Stimulated activated CD4-positive, alpha-beta T cell treated with anti-CD3 and anti-CD28 coated beads, Interleukin-12 subunit alpha, Interleukin-12 subunit beta, amount 100 ng/mL, for 48 hours (primary cell): ENCODE data around the gene PAX8.

Experiments
- DNase-seq, 3 donors: peaks; one replicate each; pipeline ENCODE4 v3.0.0-alpha.2; 2020; ENCODE audit warnings: low read depth in 2 of 3, low spot score in 1 of 3

Gene PAX8

GRCh38 chr2:113209011-113209645 is 69.6 kb downstream of the PAX8 start:
- DNase-seq, result no peak

DNA sequence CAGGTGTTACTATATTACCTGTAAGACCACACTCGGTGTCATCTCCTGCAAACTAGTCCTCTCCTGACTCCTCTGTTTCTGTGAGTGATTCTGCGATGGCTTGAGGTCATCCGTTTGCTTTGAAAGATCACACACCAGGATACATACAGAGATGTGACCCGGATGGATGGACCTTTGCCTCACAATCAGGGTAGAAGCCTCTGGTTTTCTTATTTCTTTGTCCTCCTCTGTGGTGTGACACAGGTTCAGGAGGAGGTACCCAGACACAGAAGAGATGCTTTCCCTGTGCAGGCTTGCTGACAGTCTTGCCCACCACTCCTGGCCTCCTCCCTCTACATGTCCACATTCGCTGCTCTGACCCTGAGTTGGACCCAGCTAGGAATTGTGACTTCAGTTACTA is 70.3 kb downstream of the PAX8 start:
- DNase-seq, result no peak

GRCh38 chr2:113207021-113207420 is 71.7 kb downstream of the PAX8 start:
- DNase-seq, result no peak

DNA sequence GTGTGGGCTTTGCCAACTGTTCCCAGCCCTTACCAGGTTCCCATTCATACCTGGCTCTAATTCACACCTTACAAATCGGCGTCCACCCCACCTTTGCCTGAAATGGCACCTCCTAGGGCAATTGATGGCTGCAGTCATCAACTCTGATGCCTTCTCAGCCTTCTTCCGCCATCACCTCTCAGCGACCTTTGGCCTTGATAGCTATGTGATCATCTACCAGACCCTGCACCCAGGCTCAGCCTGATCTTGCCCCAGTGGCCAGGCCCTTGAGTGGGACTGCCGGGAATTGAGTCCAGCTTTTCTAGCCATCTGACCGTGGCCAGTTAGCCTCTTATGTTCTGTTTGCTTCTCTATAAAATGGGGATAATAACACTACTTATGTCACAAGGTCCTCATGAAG is 72.5 kb downstream of the PAX8 start:
- DNase-seq, result no peak

- peak; percentile 48 to 69 (median 67) for DNase-seq
Observed at GRCh38 chr2:113203901-113204519, 74.7 kb downstream of the PAX8 start.

DNA sequence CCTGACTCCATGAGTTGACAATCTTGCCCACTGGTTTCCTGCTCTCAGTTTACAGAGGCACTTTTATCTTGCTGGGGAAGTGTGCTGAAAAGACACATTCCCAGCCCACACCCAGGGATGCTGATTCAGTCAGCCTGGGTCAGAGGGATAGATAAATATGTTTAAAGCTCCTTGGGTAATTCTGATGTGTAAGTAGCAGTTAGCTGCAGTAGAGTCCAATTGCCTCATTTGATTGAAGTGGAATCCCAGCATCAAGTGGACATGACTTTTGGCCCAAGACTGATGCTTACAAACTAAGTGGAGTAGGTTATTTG is 75.5 kb downstream of the PAX8 start:
- DNase-seq, result no peak

DNA sequence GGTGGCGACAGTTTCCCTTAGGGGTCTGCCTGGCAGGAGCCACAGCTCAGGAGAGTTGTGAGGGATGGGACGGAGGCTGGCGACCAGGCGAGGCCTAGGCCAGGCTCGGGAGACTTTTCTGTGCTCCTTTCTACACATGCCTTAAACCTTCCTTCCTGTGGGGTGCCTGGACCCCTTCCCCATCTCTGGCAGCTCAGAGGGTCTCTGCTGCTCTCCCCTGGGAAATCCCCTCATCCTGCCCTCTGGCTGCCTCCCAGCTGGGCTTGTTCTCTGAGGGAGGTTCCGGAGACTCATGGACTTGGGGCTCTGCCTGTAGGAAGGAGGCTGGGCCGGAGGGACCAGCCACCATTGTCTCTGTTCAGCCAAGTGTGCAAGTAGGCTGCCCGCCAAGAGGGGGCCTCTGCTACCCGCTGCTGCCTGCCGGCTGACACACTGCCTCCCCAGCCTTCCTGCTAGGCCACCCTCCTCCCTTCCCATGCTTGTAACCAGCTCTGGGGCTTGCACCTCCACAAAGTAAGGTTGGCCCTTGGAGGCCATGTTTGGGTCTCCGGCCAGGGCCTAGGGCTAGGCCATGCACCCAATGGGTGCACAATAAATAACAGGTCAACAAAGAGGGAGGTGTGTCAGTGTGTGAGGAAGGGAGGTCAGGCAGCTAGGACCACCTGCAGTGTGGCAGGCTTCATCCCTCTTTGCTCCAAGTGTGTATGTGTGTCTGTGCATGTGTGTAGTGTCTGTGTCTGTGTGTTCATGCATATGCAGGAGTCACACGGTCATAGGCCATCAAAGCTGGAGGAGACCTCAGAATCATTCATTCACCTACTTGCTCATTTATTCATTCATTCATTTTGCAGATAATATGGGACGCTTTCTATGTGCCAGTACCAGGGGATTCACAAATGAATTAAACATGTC is 76.2 kb downstream of the PAX8 start:
- no peak for DNase-seq

DNA sequence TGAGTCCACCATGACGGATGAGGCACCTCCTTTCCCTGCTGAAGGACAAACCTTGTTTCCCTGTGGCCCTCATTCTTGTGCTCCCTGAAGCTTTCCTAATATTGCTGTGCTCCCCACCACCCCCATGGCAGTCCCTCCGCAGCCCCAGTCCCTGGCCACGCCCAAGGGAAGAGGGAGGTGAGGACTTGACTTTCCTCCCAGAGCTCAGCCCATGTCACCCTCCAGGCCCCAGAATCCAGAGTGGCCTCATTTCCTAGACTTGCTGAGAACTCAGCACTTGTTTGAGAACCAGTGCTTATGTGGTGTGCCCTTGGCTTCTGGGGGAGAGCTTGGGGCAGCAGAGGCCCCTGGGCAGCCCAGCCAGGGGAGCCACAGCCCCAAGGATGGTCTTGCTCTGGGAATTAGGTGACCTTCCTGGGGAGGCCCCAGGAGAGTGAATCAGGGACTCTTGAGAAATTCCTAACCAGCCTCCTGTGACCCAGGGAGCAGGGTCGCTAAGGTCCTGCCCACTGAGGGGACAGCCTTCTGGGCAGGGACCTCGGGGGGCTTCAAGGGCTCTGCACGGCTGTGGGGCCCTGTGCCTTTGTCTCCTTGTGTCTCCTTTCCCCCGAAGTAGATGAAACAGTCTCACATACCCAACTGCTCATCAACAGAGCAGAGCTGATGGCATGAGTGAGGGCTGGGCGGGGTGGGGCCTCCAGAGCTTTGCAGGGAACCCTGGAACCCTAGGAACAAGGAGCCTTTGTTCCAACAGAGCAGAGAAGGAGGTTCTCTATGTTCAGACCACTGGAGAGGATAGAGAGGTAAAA is 77.0 kb downstream of the PAX8 start:
- no peak for DNase-seq

DNA sequence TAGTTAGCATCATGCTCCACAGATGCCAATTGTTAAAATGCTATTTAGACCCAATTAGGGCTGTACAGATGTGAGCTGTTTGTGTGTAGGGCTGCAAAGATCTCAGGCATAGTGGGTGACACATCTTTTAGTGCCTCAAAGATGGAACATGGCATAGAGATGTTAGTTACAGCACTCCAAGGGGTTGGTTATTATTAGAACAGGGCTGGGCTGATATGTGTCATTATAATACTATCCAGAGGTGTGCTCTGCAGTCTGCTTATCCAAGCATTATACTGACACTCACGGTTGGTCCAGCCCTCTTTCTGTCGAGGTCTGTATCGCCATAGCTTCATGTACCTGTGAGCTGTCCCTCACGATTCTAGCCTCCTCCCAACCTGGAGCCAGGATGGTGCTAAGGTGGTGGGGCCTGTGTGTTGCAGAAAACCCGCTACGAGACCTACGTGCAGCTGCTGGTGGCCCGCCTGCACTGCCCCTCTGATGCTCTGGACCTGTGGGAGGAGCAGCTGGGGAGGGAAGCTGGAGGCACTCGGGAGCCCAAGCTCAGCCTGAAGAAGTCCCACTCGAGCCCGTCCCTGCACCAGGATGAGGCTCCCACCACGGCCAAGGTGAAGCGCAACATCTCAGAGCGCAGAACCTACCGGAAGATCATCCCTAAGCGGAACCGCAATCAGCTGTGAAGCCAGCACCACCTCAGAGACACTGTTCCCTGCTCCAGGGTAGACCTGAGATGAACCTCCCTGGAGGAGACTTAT is 77.8 kb downstream of the PAX8 start:
- DNase-seq, result no peak

DNA sequence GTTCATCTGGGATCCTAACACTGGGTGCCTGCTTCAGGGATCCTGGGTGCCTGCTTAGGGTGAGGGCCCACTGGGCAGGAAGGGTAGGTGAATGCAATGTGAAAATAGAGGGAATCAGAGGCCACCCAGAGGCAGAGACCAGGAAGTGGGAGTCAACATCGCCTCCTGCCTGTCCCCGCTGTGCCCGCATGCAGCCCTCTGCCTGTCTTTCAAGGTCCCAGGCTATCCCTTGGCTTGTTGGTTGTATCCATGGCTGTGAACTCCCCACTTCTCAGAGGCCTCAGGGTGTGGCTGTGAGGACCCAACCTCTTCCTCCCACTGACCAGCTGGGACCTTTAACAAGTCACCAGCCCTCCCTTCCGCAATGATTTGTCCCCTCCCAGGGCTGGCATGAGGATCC is 78.5 kb downstream of the PAX8 start:
- DNase-seq, result no peak

DNA sequence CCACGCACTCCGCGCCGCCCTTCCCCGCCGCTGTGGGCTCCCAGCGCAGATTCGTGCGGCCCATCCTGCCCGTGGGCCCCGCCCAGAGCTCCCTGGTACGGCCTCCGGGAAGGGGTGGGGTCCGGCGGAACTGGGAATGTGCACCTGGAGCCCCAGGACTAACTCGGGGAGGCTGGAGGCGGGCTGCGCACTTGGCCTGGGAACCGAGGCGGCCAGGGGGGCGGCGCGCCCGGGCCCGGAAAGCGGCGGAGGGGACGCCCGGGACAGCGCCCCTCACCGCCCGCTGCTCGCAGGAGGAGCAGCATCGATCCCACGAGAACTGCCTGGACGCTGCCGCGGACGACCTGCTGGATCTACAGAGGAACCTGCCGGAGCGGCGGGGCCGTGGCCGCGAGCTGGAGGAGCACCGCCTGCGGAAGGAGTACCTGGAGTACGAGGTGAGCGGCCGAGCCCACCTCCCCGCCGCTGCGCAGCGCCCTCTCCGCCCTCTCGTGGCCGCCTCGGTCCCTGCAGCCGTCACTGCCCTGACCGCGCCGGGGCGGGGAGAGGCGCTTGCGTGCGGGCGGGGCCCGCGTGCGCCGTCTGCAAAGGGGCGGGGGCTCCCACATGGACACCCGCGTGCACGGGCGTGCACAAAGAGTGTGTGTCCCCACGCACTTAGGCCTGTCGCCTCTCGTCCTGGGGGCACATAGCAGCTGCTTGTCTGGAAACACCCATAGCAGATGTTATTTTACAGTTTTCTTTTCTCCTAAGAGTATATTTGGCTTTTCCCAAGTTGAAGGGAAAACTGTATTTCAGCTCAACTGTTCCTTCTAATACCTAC is 79.7 kb downstream of the PAX8 start:
- DNase-seq, result peak; percentile 70 to 79 (median 70)

DNA sequence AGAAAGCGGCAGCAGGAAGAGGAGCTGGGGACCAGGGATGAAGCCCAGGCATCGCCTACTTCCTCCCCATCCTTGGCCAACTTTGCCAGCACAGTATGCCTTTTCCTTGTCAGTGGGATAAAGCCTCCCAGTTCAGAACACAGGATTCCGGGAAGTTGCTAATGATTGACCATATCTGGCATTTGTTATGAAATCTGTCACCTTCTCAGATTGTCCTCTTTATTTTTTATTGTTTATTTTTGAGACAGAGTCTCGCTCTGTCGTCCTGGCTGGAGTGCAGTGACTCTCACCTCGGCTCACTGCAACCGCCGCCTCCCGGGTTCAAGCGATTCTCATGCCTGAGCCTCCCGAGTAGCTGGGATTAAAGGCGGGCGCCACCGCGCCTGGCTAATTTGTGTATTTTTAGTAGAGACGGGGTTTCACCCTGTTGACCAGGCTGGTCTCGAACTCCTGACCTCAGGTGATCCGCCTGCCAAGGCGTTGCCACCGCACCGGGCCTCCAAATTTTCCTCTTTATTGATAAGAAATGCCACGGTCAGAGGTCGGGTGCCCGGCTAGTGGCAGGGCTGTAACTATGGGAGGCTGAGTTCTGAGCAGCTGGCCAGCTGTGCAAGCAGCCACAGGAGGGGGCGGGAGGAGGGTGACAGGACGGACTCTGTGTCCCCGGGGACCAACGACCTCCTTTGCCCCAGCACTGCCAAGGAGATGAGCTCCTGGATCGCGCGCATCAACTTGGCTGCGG is 80.5 kb downstream of the PAX8 start:
- no peak for DNase-seq

DNA sequence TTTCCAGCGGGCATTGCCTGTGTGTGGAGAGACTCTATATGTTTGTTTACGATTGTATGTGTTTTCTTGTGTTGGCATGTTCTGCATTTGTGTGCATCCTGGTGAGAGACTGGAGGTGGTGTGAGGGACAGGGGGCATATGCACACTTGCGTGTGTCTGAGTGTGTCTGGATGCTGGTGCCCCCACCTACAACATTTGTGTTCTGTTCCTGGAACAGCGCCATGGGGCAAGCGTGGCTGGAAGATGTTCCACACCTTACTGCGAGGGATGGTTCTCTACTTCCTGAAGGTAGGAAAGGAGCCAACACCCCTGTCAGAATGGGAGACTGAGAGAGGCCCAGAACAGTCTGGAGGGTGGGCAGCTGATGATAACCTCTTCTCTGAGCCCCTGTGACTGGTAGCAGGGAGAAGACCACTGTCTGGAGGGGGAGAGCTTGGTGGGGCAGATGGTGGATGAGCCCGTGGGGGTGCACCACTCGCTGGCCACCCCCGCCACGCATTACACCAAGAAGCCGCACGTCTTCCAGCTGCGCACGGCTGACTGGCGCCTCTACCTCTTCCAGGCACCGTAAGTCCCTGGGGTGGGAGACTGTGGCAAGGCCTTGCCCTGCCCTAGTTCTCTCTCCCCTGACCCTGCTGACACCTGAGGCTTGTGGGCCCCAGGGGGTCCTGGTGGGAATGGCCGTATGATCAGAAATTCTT is 81.2 kb downstream of the PAX8 start:
- DNase-seq, result no peak

DNA sequence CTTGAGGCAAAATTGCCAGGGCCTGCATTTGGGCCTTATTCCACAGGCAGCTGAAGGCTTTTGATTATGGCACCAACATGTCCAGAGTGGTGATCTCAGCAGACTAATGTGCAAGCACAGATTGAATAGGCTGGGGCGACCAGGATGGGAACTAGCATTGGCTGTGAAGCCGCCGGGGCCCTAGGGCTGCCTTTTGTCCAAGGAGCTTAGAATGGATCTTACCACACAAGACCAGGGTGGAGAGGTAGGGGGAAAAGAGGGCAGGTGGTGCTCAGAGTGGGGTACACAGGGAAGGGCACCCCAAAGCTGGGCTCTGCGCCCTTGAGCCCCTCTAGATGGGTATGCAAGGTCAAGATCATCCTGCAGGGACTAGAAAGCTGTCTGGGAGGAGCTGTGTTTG is 81.9 kb downstream of the PAX8 start:
- DNase-seq, result no peak

DNA sequence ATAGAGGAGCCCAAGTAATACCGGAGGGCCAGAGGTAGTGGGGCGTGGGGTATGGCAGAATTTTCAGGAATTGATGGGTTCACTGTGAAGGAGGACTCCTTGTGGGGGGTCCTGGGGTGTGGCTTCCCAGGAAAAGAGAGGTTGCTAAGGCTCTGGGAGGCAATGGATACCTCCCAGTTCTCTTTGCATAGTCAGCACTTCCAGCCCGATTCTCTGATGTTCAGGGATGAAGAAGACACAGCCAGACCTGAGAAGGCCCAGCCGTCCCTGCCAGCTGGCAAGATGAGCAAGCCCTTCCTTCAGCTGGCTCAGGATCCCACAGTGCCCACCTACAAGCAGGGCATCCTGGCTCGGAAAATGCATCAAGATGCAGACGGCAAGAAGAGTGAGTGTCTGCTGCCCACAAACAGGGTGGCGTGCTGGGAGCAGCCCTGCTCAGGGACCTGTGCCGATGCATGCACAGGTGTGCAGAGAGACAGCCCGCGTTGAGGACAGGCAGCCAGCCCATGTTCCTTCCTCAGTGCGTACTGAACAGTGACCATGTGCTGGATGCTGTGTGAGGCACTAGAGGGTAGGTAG is 82.7 kb downstream of the PAX8 start:
- no peak for DNase-seq

DNA sequence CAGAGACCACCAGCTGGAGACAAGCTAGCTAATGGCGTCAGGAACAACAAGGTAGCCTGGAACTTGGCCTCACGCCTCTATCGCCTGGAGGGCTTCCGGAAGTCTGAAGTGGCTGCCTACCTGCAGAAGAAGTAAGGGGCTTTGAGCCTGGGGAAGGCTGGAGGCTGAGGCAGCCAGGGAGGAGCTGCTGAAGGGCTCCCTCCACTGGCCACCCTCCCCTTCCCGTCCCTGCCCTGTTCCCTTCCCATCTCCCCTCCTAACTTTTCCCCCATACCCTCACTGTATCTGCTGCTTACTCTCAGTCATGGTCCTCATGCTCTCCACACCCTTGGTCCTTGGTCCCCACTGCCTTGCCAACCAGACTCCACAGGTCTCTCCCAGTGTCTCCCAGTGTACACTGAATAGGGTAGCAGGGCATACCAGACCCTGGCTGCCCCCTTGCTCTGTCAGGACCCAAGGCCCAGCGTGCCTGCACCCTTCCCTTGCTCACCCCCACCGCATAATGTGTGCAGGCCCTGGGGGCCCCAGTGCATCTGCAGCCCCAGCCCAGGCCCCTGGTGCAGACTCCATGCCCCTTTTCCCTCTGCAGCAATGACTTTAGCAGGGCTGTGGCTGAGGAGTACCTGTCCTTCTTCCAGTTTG is 86.1 kb downstream of the PAX8 start:
- no peak for DNase-seq

- DNase-seq, result no peak
Observed at GRCh38 chr2:113190871-113191270, 87.8 kb downstream of the PAX8 start.

GRCh38 chr2:113187771-113188170 is 91.0 kb downstream of the PAX8 start:
- no peak for DNase-seq
